PC-9 (cell line): Measurements from ENCODE around the gene STK32B. TPM values are rescaled to one million over a fixed set of nuclear protein-coding genes. Genes with fewer than 3 reads are reported as not detected.

ENCODE experiments used
- BruUV-seq: library from RNA; stranded (reverse); fragments of 400-500 nt; replicated peaks from 2 replicates; lab custom pipeline; 2021; lab: Mats Ljungman, UMichigan
- CTCF ChIA-PET: fragments of 300-600 bp; sonication (Branson Sonifier 250); formaldehyde crosslinking; loops from one replicate; lab custom pipeline; 2022; ENCODE audit warnings: antibody characterized with exemption; lab: Charles Lee
- POLR2A ChIA-PET: fragments of 300-600 bp; sonication (Branson Sonifier 250); formaldehyde crosslinking; loops from one replicate; lab custom pipeline; 2022; ENCODE audit warnings: antibody characterized with exemption; ENCODE audit not compliant: unreplicated experiment; lab: Charles Lee
- DNase-seq, 2 experiments: peaks; one replicate each; pipeline versions ENCODE4 v3.0.0 to v3.0.0-alpha.2; 2015 to 2022; ENCODE audit warnings: mixed read lengths in 1 of 2
- H2AFZ ChIP-seq: fragments of 200-600 bp; sonication (generic); 2 replicates; pipeline ENCODE4 v1.8.1; 2017; ENCODE audit warnings: antibody characterized with exemption
- H3F3A ChIP-seq: fragments of 200-600 bp; sonication (generic); 2 replicates; pipeline ENCODE4 v1.8.1; 2017; ENCODE audit warnings: antibody characterized with exemption, mild to moderate bottlenecking, low read depth; ENCODE audit not compliant: insufficient read depth
- H3K27ac ChIP-seq: fragments of 200-600 bp; sonication (generic); 2 replicates; pipeline ENCODE4 v1.6.1; 2016; ENCODE audit warnings: mixed run types
- H3K27me3 ChIP-seq: fragments of 200-600 bp; sonication (generic); 2 replicates; pipeline ENCODE4 v1.6.1; 2016; ENCODE audit warnings: low read depth, mixed run types; ENCODE audit not compliant: insufficient read depth
- H3K36me3 ChIP-seq: fragments of 200-600 bp; sonication (generic); 2 replicates; pipeline ENCODE4 v1.6.1; 2016; ENCODE audit warnings: low read depth, mixed run types
- H3K4me1 ChIP-seq: fragments of 200-600 bp; sonication (generic); replicated peaks from 2 replicates; pipeline ENCODE4 v1.6.1; 2016; ENCODE audit warnings: mixed run types; ENCODE audit not compliant: insufficient read depth
- H3K4me2 ChIP-seq: fragments of 200-600 bp; sonication (generic); 2 replicates; pipeline ENCODE4 v1.6.1; 2017; ENCODE audit warnings: mixed run types
- H3K4me3 ChIP-seq: fragments of 200-600 bp; sonication (generic); 2 replicates; pipeline ENCODE4 v1.6.1; 2016; ENCODE audit warnings: mixed run types
- H3K79me2 ChIP-seq: fragments of 200-600 bp; sonication (generic); 2 replicates; pipeline ENCODE4 v1.6.1; 2017; ENCODE audit warnings: low read depth, mixed run types
- H3K9me2 ChIP-seq: fragments of 200-600 bp; sonication (generic); 2 replicates; pipeline ENCODE4 v1.8.1; 2017; ENCODE audit warnings: mild to moderate bottlenecking; ENCODE audit not compliant: insufficient read depth
- H3K9me3 ChIP-seq: fragments of 200-600 bp; sonication (generic); 2 replicates; pipeline ENCODE4 v1.8.1; 2016; ENCODE audit warnings: low read depth; ENCODE audit not compliant: insufficient read depth
- H4K20me1 ChIP-seq: fragments of 200-600 bp; sonication (generic); 2 replicates; pipeline ENCODE4 v1.8.1; 2017; ENCODE audit not compliant: insufficient read depth
- CTCF ChIP-seq: fragments of 200-600 bp; sonication (generic); conservative IDR thresholded peaks from 2 replicates; pipeline ENCODE4 v1.6.1; 2017; ENCODE audit warnings: mixed run types, antibody characterized with exemption, mild to moderate bottlenecking, moderate library complexity
- EZH2 ChIP-seq: fragments of 200-600 bp; sonication (generic); IDR thresholded peaks from 2 replicates; pipeline ENCODE4 v1.8.0; 2017; ENCODE audit warnings: antibody characterized with exemption, low read depth
- intact Hi-C: fragments of 100-400 bp; cut with micrococcal nuclease; formaldehyde crosslinking; loops from one replicate; pipeline ENCODE4 v1.10.0; 2022; ENCODE audit not compliant: unreplicated experiment
- total RNA-seq: library from RNA; stranded (reverse); gene quantifications from 2 replicates; pipeline ENCODE4 v1.2.3, GENCODE V29; 2021

The STK32B gene
- total RNA-seq, 1 experiment from 2014 or later, result not detected

GRCh38 chr4:5096261-5096660 lies 45.0 kb downstream of the STK32B start:
- Histone ChIP-seq H4K20me1 (no peaks in the 10 kb centered on the region), H3K4me1 (no peaks in the 10 kb centered on the region), H3K4me3 (no peak overlapping the region), H3K79me2 (no peaks in the 10 kb centered on the region), H3K36me3 (no peaks in the 10 kb centered on the region), H3K27ac (no peak overlapping the region), H3K27me3 (peaks cover 7% of the 10 kb centered on the region; the same call in 1 of the 2 replicates), H3F3A (no peaks in the 10 kb centered on the region), H3K9me2 (no peaks in the 10 kb centered on the region), H3K9me3 (no peaks in the 10 kb centered on the region), H2AFZ (no peak overlapping the region), H3K4me2 (no peak overlapping the region)
- POLR2A ChIA-PET, result no interaction called here
- no peak for TF ChIP-seq EZH2
- TF ChIP-seq CTCF, result no peak
- BruUV-seq, result no TSS peak
- DNase-seq, result no peak
- CTCF ChIA-PET, result no interaction called here
- intact Hi-C loops, result no loop called here

DNA sequence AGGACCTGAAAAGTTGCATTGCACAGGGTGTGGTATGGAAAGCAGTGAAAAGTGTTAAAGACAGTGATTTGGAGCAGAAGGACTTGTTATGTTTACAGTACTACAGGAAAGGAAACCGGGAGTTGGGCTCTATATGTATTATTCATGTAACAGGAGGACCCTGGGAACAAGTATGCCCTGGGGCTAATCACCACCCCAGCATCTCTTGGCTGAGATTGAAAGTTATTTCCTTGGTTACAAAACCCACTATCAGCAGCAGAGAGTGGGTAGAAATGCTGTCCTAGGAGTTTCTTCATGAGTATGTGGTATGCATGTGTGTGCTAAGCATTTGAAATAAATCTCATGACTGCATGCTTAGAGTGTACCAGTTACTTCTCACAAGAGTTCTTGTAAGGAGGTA lies 46.9 kb downstream of the STK32B start:
- no peak overlapping the region for H3K4me2 ChIP-seq
- H3K9me3 ChIP-seq, result no peaks in the 10 kb centered on the region
- H4K20me1 ChIP-seq, result no peaks in the 10 kb centered on the region
- TF ChIP-seq EZH2 (no peak), CTCF (no peak)
- peaks cover 15% of the 10 kb centered on the region; the same call in 1 of the 2 replicates for H3K27me3 ChIP-seq
- DNase-seq, result no peak
- intact Hi-C loops, result no loop called here
- no TSS peak for BruUV-seq
- ChIA-PET CTCF (no interaction called here), POLR2A (no interaction called here)
- no peaks in the 10 kb centered on the region for H3K36me3 ChIP-seq
- no peaks in the 10 kb centered on the region for H3K79me2 ChIP-seq
- H3K27ac ChIP-seq, result no peak overlapping the region
- H3K4me1 ChIP-seq, result no peaks in the 10 kb centered on the region
- H3K4me3 ChIP-seq, result no peak overlapping the region
- H3K9me2 ChIP-seq, result no peaks in the 10 kb centered on the region
- no peak overlapping the region for H2AFZ ChIP-seq
- H3F3A ChIP-seq, result no peaks in the 10 kb centered on the region

DNA sequence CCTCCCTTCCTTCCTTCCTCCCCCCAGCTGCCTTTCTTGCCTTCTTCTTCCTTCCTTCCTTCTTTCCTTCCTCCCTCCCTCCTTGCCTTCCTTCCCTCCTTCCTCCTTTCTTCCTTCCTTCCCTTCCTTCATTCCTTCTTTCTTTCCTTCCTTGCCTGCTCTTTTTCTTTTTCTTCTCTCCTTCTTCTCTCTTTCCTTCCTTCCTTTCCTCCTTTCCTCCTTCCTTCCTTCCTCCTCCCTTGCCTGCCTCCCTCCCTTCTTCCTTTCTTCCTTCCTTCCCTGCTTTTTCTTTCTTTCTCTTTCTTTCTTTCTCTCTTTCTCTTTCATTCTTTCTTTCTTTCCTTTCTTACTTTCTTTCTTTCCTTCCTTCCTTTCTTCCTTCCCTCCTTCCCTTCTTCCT lies 49.1 kb downstream of the STK32B start:
- BruUV-seq, result no TSS peak
- no peaks in the 10 kb centered on the region for H3K9me3 ChIP-seq
- H3F3A ChIP-seq, result no peaks in the 10 kb centered on the region
- no peaks in the 10 kb centered on the region for H3K9me2 ChIP-seq
- intact Hi-C loops, result no loop called here
- CTCF ChIA-PET, result no interaction called here
- H2AFZ ChIP-seq, result no peak overlapping the region
- H3K4me3 ChIP-seq, result no peak overlapping the region
- H3K27me3 ChIP-seq, result peaks cover 11% of the 10 kb centered on the region; the same call in 1 of the 2 replicates
- H3K79me2 ChIP-seq, result no peaks in the 10 kb centered on the region
- H3K4me2 ChIP-seq, result no peak overlapping the region
- no peaks in the 10 kb centered on the region for H3K36me3 ChIP-seq
- POLR2A ChIA-PET, result no interaction called here
- no peaks in the 10 kb centered on the region for H4K20me1 ChIP-seq
- TF ChIP-seq EZH2 (no peak), CTCF (no peak)
- H3K4me1 ChIP-seq, result no peaks in the 10 kb centered on the region
- no peak for DNase-seq
- no peak overlapping the region for H3K27ac ChIP-seq
